OCI-LY1 (cell line): Measurements from ENCODE around the gene ADGRV1.

Source experiments
- H2AFZ ChIP-seq: fragments of 200-600 bp; sonication (generic), shearing (Covaris generic); 2 replicates; pipeline ENCODE4 v1.6.0; 2014; ENCODE audit warnings: antibody characterized with exemption, mild to moderate bottlenecking, low read length
- H3F3A ChIP-seq: fragments of 200-600 bp; sonication (generic), shearing (Covaris generic); 2 replicates; pipeline ENCODE4 v1.6.0; 2014; ENCODE audit warnings: mild to moderate bottlenecking, antibody characterized with exemption, low read length, moderate library complexity; ENCODE audit not compliant: insufficient read depth
- H3K27ac ChIP-seq: fragments of 200-600 bp; sonication (generic); 2 replicates; pipeline ENCODE4 v1.5.1; 2014; ENCODE audit warnings: low read length, mixed run types, mild to moderate bottlenecking, low read depth; ENCODE audit not compliant: poor library complexity, severe bottlenecking
- H3K27me3 ChIP-seq: fragments of 200-600 bp; sonication (generic); 2 replicates; pipeline ENCODE4 v1.6.0; 2014; ENCODE audit warnings: antibody characterized with exemption, mild to moderate bottlenecking, low read length, moderate library complexity; ENCODE audit not compliant: insufficient read depth
- H3K36me3 ChIP-seq: fragments of 200-600 bp; sonication (generic); 2 replicates; pipeline ENCODE4 v1.6.1; 2014; ENCODE audit warnings: mild to moderate bottlenecking, antibody characterized with exemption, low read length, moderate library complexity, mixed read lengths; ENCODE audit not compliant: insufficient read depth
- H3K4me1 ChIP-seq: fragments of 200-600 bp; sonication (generic); 2 replicates; pipeline ENCODE4 v1.5.1; 2014; ENCODE audit warnings: mild to moderate bottlenecking, low read length, moderate library complexity; ENCODE audit not compliant: insufficient read depth, severe bottlenecking
- H3K4me2 ChIP-seq: fragments of 200-600 bp; sonication (generic), shearing (Covaris generic); 2 replicates; pipeline ENCODE4 v1.6.1; 2014; ENCODE audit warnings: low read length
- H3K4me3 ChIP-seq: fragments of 200-600 bp; sonication (generic); 2 replicates; pipeline ENCODE4 v1.5.1; 2014; ENCODE audit warnings: low read length, low read depth, mild to moderate bottlenecking, mixed read lengths; ENCODE audit not compliant: poor library complexity, severe bottlenecking
- H3K79me2 ChIP-seq: fragments of 200-600 bp; shearing (Covaris generic); 2 replicates; pipeline ENCODE4 v1.6.1; 2016; ENCODE audit warnings: mixed run types, low read length, mixed read lengths; ENCODE audit not compliant: insufficient read depth
- H3K9ac ChIP-seq: fragments of 200-600 bp; sonication (generic), shearing (Covaris generic); 2 replicates; pipeline ENCODE4 v1.6.1; 2014; ENCODE audit warnings: mild to moderate bottlenecking, low read length, mixed read lengths
- H3K9me2 ChIP-seq: fragments of 200-600 bp; sonication (generic), shearing (Covaris generic); 2 replicates; pipeline ENCODE4 v1.6.1; 2014; ENCODE audit warnings: low read depth, mild to moderate bottlenecking, low read length, mixed read lengths
- H3K9me3 ChIP-seq: fragments of 200-600 bp; shearing (Covaris generic); 2 replicates; pipeline ENCODE4 v1.6.1; 2014; ENCODE audit warnings: low read length, mixed read lengths
- H4K20me1 ChIP-seq: fragments of 200-600 bp; sonication (generic), shearing (Covaris generic); 2 replicates; pipeline ENCODE4 v1.6.0; 2016; ENCODE audit warnings: mild to moderate bottlenecking, low read length; ENCODE audit not compliant: insufficient read depth
- EZH2 ChIP-seq: fragments of 200-600 bp; sonication (generic), shearing (Covaris generic); IDR thresholded peaks from 2 replicates; pipeline ENCODE4 v1.8.0; 2017; ENCODE audit warnings: borderline replicate concordance, mixed run types, mild to moderate bottlenecking, antibody characterized with exemption, low read length, moderate library complexity, mixed read lengths
- TF ChIP-seq, protein P1 (sequence below): fragments of 200-600 bp; sonication (generic), shearing (Covaris generic); IDR thresholded peaks from 2 replicates; pipeline ENCODE4 v1.5.1; 2017; ENCODE audit warnings: mild to moderate bottlenecking, antibody characterized with exemption, low read length, moderate library complexity, mixed read lengths

The ADGRV1 gene

DNA sequence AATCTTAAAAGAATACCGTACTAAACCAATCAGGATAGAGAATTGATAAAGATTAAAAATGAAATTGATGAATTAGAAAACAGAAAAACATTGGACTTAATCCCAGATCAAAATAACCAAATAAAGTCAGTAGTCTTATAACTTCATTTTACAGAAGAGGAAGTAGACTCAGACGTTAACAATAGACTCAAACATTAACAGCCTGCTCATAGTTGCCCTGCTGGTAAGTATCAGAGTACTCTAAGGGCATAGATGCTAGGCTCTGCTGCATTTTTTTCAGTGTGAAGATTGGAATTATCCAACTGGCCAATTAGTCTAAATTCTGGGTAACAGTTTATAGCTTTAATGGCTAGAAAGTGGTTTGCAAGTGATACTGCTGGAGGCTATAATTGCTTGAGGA, 42.9 kb downstream of the ADGRV1 start:
- H3K9ac ChIP-seq, result no peak overlapping the region
- no peaks in the 10 kb centered on the region for H3F3A ChIP-seq
- no peak overlapping the region for H3K27ac ChIP-seq
- no peaks in the 10 kb centered on the region for H3K27me3 ChIP-seq
- no peak overlapping the region for H2AFZ ChIP-seq
- no peaks in the 10 kb centered on the region for H3K36me3 ChIP-seq
- no peaks in the 10 kb centered on the region for H4K20me1 ChIP-seq
- no peaks in the 10 kb centered on the region for H3K4me1 ChIP-seq
- TF ChIP-seq, protein P1, sequence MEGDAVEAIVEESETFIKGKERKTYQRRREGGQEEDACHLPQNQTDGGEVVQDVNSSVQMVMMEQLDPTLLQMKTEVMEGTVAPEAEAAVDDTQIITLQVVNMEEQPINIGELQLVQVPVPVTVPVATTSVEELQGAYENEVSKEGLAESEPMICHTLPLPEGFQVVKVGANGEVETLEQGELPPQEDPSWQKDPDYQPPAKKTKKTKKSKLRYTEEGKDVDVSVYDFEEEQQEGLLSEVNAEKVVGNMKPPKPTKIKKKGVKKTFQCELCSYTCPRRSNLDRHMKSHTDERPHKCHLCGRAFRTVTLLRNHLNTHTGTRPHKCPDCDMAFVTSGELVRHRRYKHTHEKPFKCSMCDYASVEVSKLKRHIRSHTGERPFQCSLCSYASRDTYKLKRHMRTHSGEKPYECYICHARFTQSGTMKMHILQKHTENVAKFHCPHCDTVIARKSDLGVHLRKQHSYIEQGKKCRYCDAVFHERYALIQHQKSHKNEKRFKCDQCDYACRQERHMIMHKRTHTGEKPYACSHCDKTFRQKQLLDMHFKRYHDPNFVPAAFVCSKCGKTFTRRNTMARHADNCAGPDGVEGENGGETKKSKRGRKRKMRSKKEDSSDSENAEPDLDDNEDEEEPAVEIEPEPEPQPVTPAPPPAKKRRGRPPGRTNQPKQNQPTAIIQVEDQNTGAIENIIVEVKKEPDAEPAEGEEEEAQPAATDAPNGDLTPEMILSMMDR, result no peak
- no peak for TF ChIP-seq EZH2
- H3K9me2 ChIP-seq, result no peaks in the 10 kb centered on the region
- no peak overlapping the region for H3K4me3 ChIP-seq
- no peak overlapping the region for H3K4me2 ChIP-seq
- no peaks in the 10 kb centered on the region for H3K9me3 ChIP-seq
- H3K79me2 ChIP-seq, result no peaks in the 10 kb centered on the region

DNA sequence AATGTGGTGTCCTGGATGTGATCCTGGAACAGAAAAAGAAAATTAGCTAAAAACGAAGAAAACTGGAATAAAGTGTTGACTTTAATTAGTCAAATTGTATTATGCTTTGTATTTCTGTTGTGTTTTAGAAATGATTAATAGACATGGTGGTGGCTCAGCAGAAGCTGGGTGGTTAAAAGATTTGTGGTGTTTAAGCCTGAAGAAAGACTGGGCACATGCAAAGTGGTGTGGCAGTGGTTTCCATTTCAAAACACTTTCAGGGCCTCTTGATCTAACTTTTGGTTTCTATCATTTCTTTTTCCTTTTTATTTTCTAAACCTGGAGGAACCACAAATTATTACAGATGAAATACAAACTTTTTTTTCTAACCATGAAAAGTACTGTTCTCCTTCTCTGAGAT, 44.1 kb downstream of the ADGRV1 start:
- H3K79me2 ChIP-seq, result no peaks in the 10 kb centered on the region
- H4K20me1 ChIP-seq, result no peaks in the 10 kb centered on the region
- H3K4me3 ChIP-seq, result no peak overlapping the region
- no peak overlapping the region for H3K4me2 ChIP-seq
- H3K9me2 ChIP-seq, result no peaks in the 10 kb centered on the region
- no peaks in the 10 kb centered on the region for H3K4me1 ChIP-seq
- no peaks in the 10 kb centered on the region for H3K27me3 ChIP-seq
- no peak for TF ChIP-seq EZH2
- TF ChIP-seq, protein P1, result no peak
- H3K27ac ChIP-seq, result no peak overlapping the region
- no peaks in the 10 kb centered on the region for H3F3A ChIP-seq
- H3K36me3 ChIP-seq, result no peaks in the 10 kb centered on the region
- H3K9me3 ChIP-seq, result no peaks in the 10 kb centered on the region
- no peak overlapping the region for H2AFZ ChIP-seq
- H3K9ac ChIP-seq, result no peak overlapping the region

GRCh38 chr5:90606539-90606938, 47.9 kb downstream of the ADGRV1 start:
- no peak for TF ChIP-seq EZH2
- TF ChIP-seq, protein P1, result peak; percentile 43; the same call in 1 of the 2 replicates
- no peak overlapping the region for H3K4me2 ChIP-seq
- H3K27me3 ChIP-seq, result no peaks in the 10 kb centered on the region
- H3K9ac ChIP-seq, result no peak overlapping the region
- no peak overlapping the region for H2AFZ ChIP-seq
- H3K4me1 ChIP-seq, result no peaks in the 10 kb centered on the region
- H3K4me3 ChIP-seq, result no peak overlapping the region
- H3K9me3 ChIP-seq, result no peaks in the 10 kb centered on the region
- no peak overlapping the region for H3K27ac ChIP-seq
- H3K79me2 ChIP-seq, result no peaks in the 10 kb centered on the region
- H3K36me3 ChIP-seq, result no peaks in the 10 kb centered on the region
- no peaks in the 10 kb centered on the region for H3K9me2 ChIP-seq
- H3F3A ChIP-seq, result no peaks in the 10 kb centered on the region
- no peaks in the 10 kb centered on the region for H4K20me1 ChIP-seq
